Heart right ventricle (tissue), 16 donors: ENCODE results near the gene WHRN. TPM values are rescaled to one million over a fixed set of nuclear protein-coding genes. Genes with fewer than 3 reads are reported as not detected.

Experiments
- ATAC-seq, 8 donors: fragments of 200-7000 bp; cut with Tn5 transposase; one replicate each; pipeline ENCODE4 v1.9.1; 2020; ENCODE audit warnings: mild to moderate bottlenecking in 8 of 8, moderate library complexity in 8 of 8, moderate number of reproducible peaks in 1 of 8
- DNase-seq, 2 donors: peaks; one replicate each; pipeline ENCODE4 v3.0.0-alpha.2; 2020
- H3K27ac ChIP-seq, 10 donors: fragments of 200-600 bp; sonication (generic) in 2 of 10; one replicate each; pipeline versions ENCODE4 v1.5.0 to v1.8.0; 2020 to 2022; ENCODE audit warnings: mild to moderate bottlenecking in 3 of 10
- H3K27me3 ChIP-seq, 7 donors: fragments of 200-600 bp; one replicate each; pipeline ENCODE4 v1.8.0; 2021 to 2022; ENCODE audit warnings: mild to moderate bottlenecking in 2 of 7
- H3K36me3 ChIP-seq, 9 donors: fragments of 200-600 bp; sonication (generic) in 1 of 9; one replicate each; pipeline versions ENCODE4 v1.5.0 to v1.8.0; 2020 to 2022; ENCODE audit warnings: mild to moderate bottlenecking in 2 of 9
- H3K4me1 ChIP-seq, 9 donors: fragments of 200-600 bp; sonication (generic) in 1 of 9; one replicate each; pipeline versions ENCODE4 v1.5.0 to v1.8.0; 2020 to 2022; ENCODE audit warnings: mild to moderate bottlenecking in 4 of 9
- H3K4me3 ChIP-seq, 10 donors: fragments of 200-600 bp; sonication (generic) in 2 of 10; one replicate each; pipeline versions ENCODE4 v1.5.0 to v1.8.0; 2020 to 2022; ENCODE audit warnings: mild to moderate bottlenecking in 7 of 10, moderate library complexity in 2 of 10
- H3K9me3 ChIP-seq, 11 donors: fragments of 200-600 bp in 10 of 11; sonication (generic) in 2 of 11; one replicate each; pipeline versions ENCODE4 v1.5.0 to v1.8.0; 2013 to 2022; ENCODE audit warnings: mild to moderate bottlenecking in 2 of 11, control low read depth in 1 of 11, moderate library complexity in 1 of 11
- WGBS, 2 donors: extraction: QIAGEN DNeasy Blood & Tissue Kit; methylation state at CpG; one replicate each; pipeline ENCODE4 v1.1.7; 2013; ENCODE audit warnings: inconsistent platforms in 1 of 2; 5-methylcytosine and 5-hydroxymethylcytosine counted together
- intact Hi-C, 10 donors: fragments of 100-400 bp; cut with DNase I; formaldehyde crosslinking; loops; one replicate each; pipeline versions ENCODE4 v1.11.1 to v1.14.2; 2022
- polyA plus RNA-seq, 2 donors: library from polyadenylated mRNA; stranded (reverse); fragments of 200-250 nt; gene quantifications; one replicate each; pipeline ENCODE4 v1.2.3, GENCODE V29; 2013
- total RNA-seq, 10 donors: library from RNA; stranded (reverse); fragmentation: NEBNext Ultra II Directional in 3 of 10; extraction: Animal tissue kit (Norgen Biotek cat#: 25700) in 3 of 10; gene quantifications; one replicate each; pipeline versions ENCODE4 v1.2.1 to v1.2.4, GENCODE V29; 2021 to 2023
- TF ChIP-seq, protein P1 (sequence below), 9 donors: fragments of 200-600 bp; sonication (generic) in 2 of 9; IDR thresholded peaks; one replicate each; pipeline versions ENCODE4 v1.5.0 to v1.8.0; 2021 to 2022; ENCODE audit warnings: antibody characterized with exemption in 9 of 9, mild to moderate bottlenecking in 5 of 9, moderate library complexity in 1 of 9
- donor health status: Arrhythmogenic right ventricular cardiomyopathy.
- donor health status: ischemic (EF 13 %, LVEDD 7.1; RV severe dilation, severe dysfunction).
- donor health status: healthy with polysubstance abuse.
- donor health status: DM: no; HTN: yes; CAD: no.
- donor health status: DM: no; HTN: no; CAD: no.
- donor health status: ischemic (EF 25% LVEDD 6.9; RV normal size, moderate dysfunction).
- donor health status: ischemic (EF 25% LVEDD 5.7; RV mildly dilated, moderate dysfunction).
- donor health status: healthy.
- donor health status: DM: yes; HTN: yes; CAD: no.
- donor health status: Ischemic cardiomyopathy.
- donor health status: ischemic (EF 35%, LVEDD 5.7; RV mildly dilated, moderate dysfunction).
- donor health status: nonischemic (EF 11% LVEDD 7.7; RV severe dilation, severe dysfunction).
- donor health status: DM: yes; HTN: yes; CAD: no.
- donor health status: PGD.
- donor health status: ischemic (EF 29% LVEDD 5.4; RV normal size, mild dysfunction).
- donor health status: nonischemic (EF 23%, LVEDD 6.1; RV moderate dilation, normal function).

The WHRN gene
- total and polyA plus RNA-seq, 12 donors, result 0.13 to 1.3 (median 0.58) TPM; not detected in 1

DNA sequence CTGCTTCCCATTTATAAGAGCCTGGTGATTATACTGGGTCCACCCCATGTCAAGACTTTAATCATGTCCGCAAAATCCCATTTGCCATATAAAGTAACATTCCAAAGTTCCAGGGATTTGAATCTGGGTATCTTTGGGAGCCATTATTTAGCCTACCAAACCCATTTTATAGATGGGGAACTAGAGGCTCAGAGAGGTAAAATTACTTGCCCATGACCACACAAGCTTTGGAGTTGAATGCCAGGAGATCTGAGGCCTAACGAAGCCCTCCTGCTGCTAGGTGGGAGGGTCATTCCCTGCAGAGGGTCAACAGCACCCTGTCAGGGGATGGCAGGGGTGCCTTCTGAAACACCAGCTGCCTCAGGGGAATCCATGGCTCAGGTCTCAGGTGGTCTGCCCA is 104.5 kb downstream of the WHRN start:
- no peaks in the 10 kb centered on the region for H3K36me3 ChIP-seq
- no peaks in the 10 kb centered on the region for H3K9me3 ChIP-seq
- 71 to 75% methylated on average over 2 of the region's 2 CpGs for WGBS, 2 donors
- H3K4me1 ChIP-seq, result peaks cover 0 to 30% (median 10%) of the 10 kb centered on the region in 9 donors
- DNase-seq (no peak), ATAC-seq (no peak)
- intact Hi-C loops, result loop anchor here (5.0 to 10.0 kb wide), 8 partner anchors 184 to 1124 kb away; partner anchors contain the start of genes TEX53 (in 2 of the 10) and ATP6V1G1 (in 1 of the 10)
- TF ChIP-seq, protein P1, sequence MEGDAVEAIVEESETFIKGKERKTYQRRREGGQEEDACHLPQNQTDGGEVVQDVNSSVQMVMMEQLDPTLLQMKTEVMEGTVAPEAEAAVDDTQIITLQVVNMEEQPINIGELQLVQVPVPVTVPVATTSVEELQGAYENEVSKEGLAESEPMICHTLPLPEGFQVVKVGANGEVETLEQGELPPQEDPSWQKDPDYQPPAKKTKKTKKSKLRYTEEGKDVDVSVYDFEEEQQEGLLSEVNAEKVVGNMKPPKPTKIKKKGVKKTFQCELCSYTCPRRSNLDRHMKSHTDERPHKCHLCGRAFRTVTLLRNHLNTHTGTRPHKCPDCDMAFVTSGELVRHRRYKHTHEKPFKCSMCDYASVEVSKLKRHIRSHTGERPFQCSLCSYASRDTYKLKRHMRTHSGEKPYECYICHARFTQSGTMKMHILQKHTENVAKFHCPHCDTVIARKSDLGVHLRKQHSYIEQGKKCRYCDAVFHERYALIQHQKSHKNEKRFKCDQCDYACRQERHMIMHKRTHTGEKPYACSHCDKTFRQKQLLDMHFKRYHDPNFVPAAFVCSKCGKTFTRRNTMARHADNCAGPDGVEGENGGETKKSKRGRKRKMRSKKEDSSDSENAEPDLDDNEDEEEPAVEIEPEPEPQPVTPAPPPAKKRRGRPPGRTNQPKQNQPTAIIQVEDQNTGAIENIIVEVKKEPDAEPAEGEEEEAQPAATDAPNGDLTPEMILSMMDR (IDR thresholded peaks at IDR 0.05), result no peak
- no peak overlapping the region for H3K27ac ChIP-seq
- H3K4me3 ChIP-seq, result no peak overlapping the region
- H3K27me3 ChIP-seq, result peaks cover 0 to 2% (median 0%) of the 10 kb centered on the region in 7 donors

DNA sequence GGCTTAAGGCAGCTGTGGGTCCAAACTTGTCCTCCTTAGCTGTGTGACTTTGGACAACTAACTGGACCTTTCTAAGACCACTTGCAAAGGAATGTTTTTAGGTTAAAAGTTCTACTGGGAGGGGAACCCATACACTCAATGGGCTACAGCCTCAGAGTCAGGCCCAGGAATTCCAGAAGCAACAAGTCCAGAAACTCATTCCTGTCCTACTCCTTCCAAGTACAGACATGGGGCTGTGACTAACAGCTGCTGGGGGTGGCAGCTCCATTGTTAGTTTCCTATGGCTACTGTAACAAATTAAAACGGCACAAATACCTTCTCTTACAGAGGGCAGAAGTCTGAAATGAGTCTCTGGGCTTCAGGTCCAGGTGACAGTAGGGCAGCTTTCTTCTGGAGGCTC is 105.1 kb downstream of the WHRN start:
- Histone ChIP-seq H3K36me3 (no peaks in the 10 kb centered on the region), H3K27me3 (no peaks in the 10 kb centered on the region), H3K27ac (no peak overlapping the region), H3K4me1 (peaks cover 0 to 34% (median 16%) of the 10 kb centered on the region in 9 donors), H3K4me3 (no peak overlapping the region), H3K9me3 (no peaks in the 10 kb centered on the region)
- DNase-seq, result no peak
- WGBS, 2 donors, result 64 to 71% methylated on average over 1 of the region's 1 CpG
- intact Hi-C loops, result loop anchor here (5.0 to 10.0 kb wide), 8 partner anchors 185 to 1125 kb away; partner anchors contain the start of genes TEX53 (in 2 of the 10) and ATP6V1G1 (in 1 of the 10)
- TF ChIP-seq, protein P1 (IDR thresholded peaks at IDR 0.05), result no peak
- ATAC-seq, result no peak

DNA sequence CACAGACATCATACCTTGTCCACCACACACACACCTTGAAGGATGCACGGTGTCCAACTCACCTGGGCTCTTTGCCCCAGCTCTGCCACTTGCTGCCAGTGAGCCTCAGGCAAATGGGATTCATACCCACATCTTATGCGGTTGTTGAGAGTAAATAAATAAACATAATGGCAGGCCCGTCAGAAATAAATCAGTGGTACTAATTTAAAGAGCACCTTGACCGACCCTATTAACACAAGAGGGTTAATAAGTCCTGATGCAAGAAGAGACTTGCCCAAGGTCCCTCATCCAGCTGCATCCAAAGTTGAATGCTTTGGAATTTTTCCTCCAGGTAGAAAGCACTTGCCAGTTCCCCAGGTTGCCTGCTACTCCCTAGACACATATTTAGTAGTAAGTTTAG is 105.9 kb downstream of the WHRN start:
- no peaks in the 10 kb centered on the region for H3K9me3 ChIP-seq
- WGBS, 2 donors, result 89 to 91% methylated on average over 4 of the region's 4 CpGs
- no peak overlapping the region for H3K27ac ChIP-seq
- no peak for DNase-seq
- TF ChIP-seq, protein P1 (IDR thresholded peaks at IDR 0.05), result no peak
- no peaks in the 10 kb centered on the region for H3K36me3 ChIP-seq
- ATAC-seq, result no peak
- intact Hi-C loops, result loop anchor here in 2 of 10 donors (5.0 to 10.0 kb wide), 2 partner anchors 52 to 185 kb away; partner anchors contain the start of gene ATP6V1G1 (in 1 of the 2)
- no peak overlapping the region for H3K4me3 ChIP-seq
- H3K4me1 ChIP-seq, result peaks cover 0 to 40% (median 23%) of the 10 kb centered on the region in 9 donors
- H3K27me3 ChIP-seq, result no peaks in the 10 kb centered on the region

DNA sequence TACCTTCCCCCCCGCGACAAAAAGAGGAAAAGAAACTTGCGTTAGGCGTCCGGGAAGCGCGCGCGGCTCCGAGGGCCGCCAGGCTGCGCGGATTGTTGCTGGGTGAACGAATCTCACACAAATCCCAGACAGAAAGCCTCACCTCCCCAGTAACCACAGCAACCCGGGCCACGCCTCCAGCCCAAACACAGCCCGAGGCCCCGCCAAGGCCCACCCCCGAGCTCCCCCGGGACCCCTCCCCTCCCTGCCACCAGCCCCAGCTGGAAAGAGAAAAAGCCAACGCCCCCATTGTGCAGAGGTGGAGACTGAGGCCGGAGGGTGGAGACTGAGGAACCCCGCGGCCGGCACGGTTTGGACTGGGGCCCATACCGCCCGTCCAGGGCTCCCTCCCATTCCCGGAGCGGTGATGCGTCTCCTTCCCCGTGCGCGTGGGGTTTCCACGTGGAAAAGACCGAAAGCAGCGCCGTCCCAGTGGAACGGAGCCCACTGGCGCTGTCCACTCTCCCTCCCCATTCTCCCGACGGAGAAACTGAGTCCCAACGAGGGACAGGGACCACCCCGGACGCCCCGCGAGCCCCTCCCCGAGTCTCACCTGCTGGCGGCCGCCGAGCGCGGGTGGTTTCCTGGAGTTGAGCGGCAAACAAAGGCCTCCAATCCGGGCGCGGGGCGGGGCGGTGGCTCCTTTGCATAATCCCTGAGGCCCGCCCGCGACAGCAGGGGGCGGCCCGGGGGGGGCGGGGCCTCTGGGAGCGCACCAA is 107.2 kb downstream of the WHRN start:
- Histone ChIP-seq H3K4me1 (peaks cover 3 to 46% (median 25%) of the 10 kb centered on the region in 9 donors), H3K9me3 (no peaks in the 10 kb centered on the region), H3K4me3 (peak overlapping the region; percentile 48 to 91 (median 78)), H3K27ac (peak overlapping the region; percentile 36 to 90 (median 79)), H3K27me3 (no peaks in the 10 kb centered on the region), H3K36me3 (no peaks in the 10 kb centered on the region)
- ATAC-seq, result peak; percentile 94 to 97 (median 96)
- TF ChIP-seq, protein P1 (IDR thresholded peaks at IDR 0.05), result peak in 3 of 9 donors; percentile 17 to 36 (median 17)
- WGBS, 2 donors, result 1% methylated on average over 63 to 66 of the region's 66 CpGs
- DNase-seq, result peak; percentile 96
- intact Hi-C loops, result loop anchor here in 2 of 10 donors (5.0 to 10.0 kb wide), 2 partner anchors 51 to 187 kb away; partner anchors contain the start of gene ATP6V1G1 (in 1 of the 2)
